Right renal pelvis (tissue), 4 donors: ENCODE data around the gene CELF4. TPM values are rescaled to one million over a fixed set of nuclear protein-coding genes. Genes with fewer than 3 reads are reported as not detected.

Experiments used
- DNase-seq, 4 donors: peaks; one replicate each; pipeline ENCODE4 v3.0.0-alpha.2; 2013; ENCODE audit warnings: low read depth in 4 of 4, low spot score in 3 of 4, missing footprints in 1 of 4
- polyA plus RNA-seq, 4 donors: library from polyadenylated mRNA; unstranded; fragments of 120-200 nt; gene quantifications; one replicate each; pipeline ENCODE4 v1.2.1, GENCODE V29; 2013; ENCODE audit not compliant: insufficient read length in 4 of 4

The CELF4 gene
- polyA plus RNA-seq, 4 donors, result 2.8 to 3.6 (median 3.0) TPM

DNA sequence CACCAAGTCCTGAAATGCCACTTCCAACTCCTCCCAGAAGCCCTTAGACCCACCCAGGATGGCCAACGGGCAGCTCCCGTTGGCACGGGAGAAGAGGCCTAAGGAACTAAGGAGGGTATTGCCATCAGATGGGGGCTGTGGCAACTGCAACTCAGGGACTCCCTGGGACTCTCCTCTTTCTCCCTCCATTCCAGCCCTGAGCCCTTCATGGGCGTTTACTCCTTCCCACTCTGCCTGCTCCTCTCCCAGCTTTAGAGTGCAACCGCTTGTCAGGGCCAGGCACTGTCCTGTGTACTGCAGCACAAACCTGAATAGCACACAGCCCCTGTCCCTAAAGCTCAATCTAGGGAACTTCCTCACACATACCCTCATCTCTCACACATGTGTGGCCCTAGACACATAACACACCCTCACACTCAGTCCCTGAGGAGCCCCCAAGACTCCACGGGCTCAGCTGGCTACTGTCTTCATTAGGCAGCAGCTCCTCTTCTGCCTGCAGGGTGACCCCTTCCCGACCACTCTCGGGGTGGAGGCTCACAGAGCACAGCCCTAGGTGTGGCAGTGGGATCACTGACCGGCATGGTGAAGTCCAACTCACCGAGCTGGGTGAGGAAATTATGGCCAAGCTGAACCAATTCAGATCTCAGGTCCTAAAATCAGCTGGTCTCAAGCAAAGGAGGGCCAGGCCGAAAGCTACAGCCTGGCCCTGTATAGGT is 316.3 kb downstream of the CELF4 start:
- no peak for DNase-seq

DNA sequence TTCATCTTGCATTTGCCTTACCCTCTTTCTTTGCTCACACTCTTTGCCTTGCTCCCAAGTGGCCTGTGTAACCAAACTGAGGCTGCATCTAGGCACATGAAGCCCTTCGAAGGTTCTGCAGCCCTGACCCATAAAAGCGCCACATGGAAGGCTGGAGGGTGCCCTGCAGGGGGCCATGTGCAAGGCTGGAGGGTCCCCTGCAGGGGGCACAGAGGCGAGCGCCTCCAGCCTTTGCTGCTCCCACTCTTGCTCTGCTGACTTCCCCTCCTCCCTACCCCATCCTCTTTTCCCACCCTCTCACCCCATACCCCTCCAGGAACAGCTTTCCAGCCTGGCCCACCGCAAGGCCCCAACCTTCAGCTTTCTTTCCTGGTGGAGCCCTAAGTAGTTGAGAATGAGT is 317.3 kb downstream of the CELF4 start:
- DNase-seq, result no peak

DNA sequence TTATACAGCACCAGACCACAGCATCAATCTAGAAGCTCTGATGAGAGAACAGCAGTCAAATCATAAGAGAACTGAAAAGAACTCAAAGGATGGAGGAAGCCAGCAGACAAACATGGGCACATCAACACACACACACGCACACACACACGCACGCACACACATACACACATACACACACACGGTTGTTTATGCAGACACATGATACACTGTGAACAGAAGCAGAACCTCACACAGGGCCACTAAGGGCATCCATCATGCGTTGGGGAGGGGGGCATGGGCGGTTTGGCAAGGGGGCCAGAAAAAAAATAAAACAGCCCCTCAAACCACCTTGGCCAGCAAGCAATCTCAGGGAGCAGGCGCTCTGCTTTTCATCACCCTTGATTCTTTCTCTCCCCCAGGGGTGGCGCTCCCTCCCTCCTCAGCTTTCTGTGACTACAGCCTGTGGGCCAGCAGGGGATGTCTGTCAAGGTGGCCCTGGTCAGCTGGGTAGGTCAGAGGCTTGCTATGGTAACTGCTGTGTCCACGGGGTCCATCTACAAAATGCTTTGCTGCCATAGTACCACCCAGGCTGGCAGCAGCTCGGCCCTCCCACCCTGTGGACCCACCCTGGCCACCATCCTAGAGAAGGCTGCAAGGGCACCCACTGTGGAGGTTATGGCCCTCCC is 318.0 kb downstream of the CELF4 start:
- DNase-seq, result no peak

DNA sequence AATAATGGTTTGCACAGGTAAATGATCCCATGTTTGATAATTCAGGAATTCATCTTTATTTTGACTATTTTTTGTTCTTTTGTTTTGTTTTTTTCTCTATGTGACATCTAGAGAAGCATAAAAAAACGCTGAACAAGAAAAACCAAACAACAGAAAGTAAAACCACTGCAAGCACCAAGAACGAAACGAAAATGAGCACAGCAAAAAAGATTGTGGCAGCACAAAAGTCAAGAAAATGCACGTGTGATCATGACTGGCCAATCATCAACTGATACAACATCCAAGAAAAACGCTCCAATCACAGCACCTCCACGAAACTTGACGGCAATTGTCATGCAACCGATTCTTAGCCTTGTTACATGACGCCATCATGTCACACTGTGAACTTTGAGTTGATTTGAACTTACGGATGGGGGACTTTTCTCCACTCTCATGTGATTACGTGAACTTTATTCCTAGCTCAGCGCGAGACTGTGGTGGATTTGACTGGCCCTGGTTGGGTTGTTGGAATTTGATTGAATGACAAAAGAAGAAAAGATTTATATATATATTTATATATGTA is 318.7 kb downstream of the CELF4 start:
- DNase-seq, result no peak

DNA sequence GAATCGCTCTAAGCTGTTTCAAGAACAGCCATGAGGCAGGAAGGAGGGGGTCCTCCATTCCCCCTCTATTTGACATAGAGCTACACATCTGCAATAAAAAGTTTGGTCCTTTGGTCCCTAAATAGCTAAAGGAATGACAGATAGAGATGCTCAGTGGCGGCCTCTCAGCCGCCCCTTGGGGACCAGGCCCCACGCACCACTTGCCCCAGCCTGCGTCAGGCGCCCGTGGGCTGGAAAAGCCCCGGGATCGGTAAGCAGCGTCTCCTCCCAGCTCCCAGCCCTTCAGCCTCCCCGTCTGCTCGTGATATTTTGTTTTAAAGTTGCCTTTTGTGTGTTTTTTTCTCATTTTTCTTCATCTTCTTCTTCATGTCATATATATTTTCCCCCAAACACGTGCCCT is 321.0 kb downstream of the CELF4 start:
- DNase-seq, result no peak

DNA sequence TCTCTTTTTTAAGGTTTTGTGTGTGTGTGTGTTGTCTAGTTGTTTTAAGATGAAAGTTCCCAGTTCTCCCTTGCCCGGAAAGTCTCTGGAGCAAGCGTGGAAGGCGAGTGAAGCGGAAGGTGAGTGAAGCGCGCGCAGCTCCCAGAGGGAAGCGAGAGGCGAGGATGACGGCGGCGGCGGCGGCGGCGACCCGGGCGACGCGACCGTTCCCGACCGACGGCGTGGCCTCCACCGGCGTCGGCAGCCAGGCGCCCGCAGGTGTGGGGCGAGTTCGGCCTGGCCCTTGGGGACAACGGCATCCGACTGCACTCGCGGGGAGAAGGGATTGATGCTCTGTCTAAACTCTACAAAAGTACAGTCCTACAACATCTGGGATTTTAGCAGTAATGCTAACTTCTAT is 321.9 kb downstream of the CELF4 start:
- DNase-seq, result no peak

DNA sequence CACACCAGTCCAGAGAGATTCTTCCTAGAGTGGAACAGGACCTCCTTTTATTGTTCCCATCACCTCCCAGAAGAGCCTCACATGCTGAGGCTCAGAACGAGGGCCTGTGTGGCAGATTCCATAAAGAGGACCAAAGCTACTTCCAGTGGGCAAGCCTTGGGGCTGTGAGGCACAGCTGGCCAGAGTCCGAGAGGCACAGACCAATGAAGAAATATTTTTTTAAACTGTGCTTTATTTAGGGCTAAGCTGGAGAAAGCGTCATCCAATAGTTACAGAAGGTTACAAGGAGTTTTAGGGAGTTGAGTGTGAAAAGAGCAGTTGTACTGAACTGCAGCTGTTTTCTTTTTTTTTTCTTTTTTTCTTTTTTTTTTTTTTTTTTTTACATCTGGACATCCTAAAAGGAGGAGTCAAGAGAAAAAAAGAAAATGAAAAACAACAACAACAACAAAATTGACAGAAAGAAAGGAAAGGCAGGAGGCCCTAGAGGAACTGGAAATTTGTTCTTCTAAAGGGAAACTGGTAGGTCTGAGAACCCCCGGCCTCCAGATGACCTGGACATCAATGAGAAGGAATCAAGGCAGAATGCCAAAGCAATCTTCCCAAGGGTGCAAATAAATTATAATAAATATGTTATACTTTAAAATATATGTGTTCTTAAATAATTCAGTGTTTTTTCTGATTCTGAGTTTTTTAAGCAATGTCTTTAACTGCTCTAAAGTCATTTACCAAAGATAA is 322.6 kb downstream of the CELF4 start:
- DNase-seq, result no peak

DNA sequence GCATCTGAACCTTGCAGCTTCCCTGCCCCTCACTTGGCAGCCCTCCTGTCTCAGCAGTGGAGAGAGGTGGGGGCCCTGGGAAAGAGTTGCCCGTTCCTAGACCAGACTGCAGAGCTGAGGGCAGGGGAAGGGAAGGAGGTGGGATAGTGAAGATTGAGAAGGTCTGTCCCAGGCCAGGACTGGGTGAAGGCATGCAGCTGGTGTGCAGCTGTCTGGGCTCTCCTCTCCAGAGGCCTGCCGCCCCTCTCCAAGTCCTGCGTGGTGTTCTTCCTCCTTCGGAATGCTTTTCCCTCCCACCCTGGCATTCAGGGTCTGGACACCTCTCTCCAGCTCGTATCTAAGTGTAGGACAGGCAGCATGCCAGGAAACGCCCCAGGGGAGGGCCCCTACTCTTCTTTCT is 323.5 kb downstream of the CELF4 start:
- DNase-seq, result no peak

DNA sequence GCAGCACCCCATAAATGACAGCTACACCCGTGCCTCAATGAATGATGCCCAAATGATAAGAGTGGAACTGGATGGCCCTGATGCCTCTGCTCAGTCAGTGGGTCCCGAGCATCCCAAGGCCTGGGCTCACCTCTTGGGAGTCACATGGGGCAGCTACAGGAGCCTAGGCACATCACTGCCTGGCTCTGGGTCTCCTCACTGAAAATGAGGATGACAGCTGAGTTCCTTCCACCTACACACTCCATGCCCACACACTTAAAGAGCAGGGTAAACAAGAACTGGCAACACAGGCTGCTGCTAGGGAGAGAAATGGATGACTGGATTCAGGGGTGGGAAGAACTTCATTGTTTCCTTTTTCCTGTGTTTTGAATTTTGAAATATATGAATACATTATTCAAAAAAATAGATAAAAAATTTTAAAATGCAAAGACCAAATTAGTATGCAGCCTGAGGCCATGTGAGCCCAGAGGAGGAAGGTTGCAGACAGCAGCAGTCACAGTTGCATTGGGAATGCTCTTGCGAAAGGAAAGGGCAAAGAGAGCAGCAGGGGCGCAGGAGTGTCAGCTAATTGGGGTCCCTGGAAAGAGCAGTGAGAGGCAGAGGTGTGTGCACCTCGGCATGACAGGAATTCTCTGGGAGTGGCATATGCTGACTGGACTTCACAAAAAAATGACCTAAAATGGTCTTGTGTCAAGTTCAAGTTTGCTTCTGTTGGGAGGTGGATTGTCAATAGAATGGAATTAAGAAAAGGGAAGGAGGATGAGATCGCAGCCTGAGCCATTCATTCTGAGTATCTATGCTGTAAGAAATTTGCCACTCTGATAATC is 327.1 kb downstream of the CELF4 start:
- DNase-seq, result no peak

DNA sequence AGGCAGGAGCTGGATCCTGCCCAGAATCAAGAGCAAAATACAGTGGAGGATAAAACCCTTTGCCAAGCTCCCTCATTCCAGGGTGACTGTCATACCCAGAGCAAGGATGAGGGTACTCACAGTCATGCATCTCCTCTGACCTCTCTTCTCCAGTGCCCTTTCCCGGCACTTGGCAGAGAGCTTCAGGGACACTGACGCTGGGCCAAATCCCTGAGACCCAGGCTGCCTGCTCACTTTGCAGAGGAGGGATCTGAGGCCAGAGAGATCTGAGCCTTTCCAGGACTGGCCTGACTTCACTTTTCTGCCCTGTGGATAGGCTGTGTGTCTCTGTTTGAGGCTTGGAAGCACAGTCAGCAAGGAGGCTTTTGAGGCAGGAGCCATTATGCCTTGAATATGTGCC is 330.0 kb downstream of the CELF4 start:
- no peak for DNase-seq

DNA sequence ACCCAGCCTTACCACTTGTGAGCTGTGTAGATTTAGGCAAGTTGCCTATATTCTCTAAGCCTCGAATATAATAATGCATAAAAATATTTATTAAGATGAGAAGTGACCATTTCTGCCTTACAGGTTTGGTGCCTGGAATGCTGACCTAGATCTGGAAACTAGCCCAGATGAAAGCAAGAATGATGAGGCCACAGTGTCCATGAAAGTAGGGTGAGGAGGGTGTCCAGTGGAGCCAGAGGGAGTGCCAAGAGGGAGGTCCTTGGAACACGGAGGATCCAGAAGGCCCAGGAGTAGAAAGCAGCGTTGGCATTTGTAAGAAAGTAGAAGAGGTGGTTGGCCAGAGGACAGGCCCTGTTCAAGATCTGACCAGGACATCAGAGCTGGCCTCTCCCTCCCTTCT is 334.3 kb downstream of the CELF4 start:
- DNase-seq, result no peak

DNA sequence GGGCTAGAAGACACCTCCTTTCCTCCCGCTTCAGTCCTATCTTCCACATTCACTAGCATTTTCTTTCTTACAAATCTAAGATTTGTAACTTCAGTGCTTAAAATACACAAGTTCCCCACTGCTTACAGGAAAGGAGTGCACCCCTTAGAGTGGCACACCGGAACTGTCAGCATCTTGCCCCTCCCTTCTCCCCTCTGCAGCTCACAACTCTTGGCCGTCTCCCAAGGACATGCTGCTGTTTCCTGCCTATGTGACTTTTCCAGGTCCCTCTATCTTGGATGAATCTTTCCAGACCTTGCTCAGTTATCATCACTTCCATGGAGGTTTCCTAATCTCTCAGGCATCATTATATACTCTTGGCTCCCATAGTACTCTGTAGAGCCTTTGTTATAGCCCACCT is 334.8 kb downstream of the CELF4 start:
- DNase-seq, result no peak

DNA sequence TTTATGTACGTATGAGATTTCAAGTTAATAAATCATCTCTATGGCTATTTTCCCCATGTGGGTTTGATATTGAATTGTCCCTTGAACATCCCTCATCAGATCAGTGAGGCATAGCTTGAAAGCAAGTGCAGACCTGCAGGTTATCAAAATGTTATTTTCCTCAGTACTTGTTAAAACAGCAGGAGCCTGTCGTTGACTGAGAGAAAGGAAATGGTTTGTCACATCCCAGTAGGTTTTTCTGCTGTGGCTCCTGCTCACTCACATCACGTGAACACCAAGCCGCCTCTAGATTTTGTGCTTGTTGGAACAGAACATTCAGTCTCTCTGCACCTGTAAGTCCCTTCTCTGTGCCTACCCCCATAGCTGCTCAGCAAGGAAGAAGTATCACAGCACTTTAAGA is 340.3 kb downstream of the CELF4 start:
- no peak for DNase-seq

DNA sequence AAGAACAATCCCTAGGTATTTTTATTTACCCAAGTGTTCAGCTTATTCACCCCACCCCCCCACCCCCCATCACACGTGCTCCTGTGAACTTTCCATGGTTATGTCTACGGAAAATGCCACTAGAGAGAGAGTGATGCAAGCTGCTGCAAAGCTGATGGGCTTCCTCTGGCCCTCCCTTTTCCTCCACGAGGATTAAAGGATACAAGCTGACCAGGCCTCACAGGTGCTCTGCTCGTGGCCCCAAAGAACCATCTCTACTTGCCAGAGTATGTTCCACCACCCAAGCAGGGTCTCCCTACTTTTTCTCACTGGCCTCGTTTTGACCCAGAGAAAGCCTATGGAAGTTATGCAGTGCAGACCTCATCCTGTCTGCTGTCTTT is 342.6 kb downstream of the CELF4 start:
- DNase-seq, result no peak

DNA sequence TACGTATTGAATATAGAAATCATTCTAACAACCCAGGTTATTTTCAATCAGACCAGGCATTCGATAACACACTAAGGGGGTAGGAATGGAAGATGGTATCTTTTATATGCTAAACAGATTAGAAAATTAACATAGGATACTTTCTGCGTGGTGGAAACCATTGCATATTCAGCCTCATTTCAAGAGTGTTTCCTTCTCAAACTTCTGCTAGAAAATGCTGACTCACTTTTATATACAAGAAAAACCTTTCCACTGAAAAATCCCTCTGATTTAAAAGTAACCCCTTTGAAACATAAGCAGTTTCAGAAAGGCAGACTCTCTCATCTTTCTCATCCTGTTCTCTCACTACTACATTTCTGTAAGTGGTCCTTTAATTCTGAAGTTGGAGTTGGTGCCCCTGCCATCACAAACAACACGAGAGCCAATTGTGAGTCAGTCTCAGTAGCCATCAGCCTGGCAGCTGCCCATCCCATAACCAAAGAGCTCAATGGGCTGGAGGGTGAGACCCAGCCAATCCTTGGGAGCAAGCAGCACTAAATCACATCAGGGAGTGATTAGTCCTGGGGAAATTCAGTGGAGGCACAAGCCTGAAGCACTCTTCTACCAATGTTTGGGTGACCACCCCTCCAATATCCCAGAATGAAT is 343.1 kb downstream of the CELF4 start:
- DNase-seq, result no peak

DNA sequence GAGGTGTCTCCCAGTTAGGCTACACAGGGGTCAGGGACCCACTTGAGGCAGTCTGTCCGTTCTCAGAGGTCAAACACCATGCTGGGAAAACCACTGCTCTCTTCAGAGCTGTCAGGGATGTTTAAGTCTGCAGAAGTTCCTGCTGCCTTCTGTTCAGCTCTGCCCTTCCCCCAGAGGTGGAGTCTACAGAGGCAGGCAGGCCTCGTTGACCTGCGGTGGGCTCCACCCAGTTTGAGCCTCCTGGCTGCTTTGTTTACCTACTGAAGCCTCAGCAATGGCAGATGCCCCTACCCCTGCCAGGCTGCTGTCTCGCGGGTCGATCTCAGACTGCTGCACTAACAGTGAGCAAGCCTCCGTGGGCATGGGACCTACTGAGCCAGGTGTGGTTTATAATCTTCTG is 346.3 kb downstream of the CELF4 start:
- no peak for DNase-seq

DNA sequence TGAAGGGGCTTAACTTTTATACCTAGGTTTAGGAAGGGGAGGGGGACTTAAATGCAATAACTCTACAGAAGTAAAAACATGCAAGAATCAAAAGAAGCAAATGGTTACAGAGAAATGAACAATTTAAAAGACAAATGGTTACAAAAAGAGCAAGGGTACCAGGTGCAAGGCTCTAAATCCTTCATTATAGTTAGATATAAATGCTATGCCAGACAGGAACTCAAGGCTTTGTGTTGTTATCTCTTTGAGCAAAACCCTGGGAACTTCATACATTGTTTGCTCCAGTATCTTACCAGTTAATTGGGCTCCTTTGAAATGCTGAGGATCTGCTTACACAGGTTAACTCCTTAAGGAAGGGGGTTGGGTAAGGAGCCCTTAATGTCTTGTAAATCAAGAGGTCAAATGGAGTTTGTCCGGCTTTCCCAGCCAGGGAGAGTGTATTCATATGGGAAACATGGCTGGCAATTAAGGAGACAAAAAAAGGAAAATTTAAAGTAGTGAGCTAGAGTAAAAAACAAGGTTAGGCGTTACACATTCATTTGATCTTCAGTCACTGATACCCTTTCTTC is 347.5 kb downstream of the CELF4 start:
- no peak for DNase-seq

DNA sequence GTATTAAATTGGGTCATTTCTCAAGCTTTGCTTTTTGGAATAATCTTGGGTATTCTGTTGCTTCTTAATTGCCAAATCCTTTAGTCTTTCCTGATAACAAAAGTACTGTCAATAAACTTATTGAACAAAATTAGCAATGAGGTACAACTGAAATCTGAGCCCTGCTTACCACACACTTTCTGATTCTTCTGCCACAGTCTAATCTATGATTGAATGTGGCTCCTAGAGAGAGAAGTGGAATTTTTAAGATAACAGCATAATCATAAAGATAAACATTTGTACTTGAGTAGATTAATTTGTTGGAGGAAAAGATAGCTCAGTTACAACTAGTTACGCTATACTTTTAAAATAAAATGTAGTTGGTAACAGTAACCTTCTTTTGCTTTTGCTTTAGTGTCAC is 354.8 kb downstream of the CELF4 start:
- no peak for DNase-seq

DNA sequence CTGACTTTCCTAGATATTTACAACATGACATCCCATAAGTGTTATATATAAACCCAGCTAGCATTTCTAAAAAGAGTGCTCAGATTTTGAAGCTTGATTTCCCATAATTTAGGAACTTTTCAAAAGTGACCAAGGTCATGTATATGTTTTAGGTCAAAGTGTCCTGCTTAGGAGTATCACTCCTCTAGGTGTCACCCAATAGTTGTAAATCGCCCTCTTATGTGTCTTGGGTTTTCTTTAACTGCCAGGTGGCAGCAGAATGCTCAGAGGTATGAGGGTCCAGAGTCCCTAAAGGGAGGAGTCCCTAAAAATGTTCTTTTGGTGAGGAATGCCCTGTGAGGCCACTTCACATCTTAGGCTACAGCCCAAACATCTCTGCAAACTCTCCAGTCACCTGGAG is 358.3 kb downstream of the CELF4 start:
- DNase-seq, result no peak

DNA sequence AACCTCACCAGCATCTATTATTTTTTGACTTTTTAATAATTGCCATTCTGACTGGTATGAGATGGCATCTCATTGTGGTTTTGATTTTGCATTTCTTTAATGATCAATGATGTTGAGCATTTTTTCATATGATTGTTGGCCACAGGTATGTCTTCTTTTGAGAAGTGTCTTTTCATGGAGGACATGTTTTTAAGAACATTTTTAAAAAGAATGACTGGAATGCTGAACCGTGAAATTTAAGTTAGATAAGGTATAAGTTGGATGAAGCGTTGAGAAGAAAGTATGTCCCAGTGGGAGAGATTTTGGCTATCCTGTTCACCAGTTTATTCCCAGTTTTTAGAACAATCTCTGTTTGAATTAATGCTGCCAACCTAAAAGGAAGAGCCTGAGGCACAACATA is 365.9 kb downstream of the CELF4 start:
- DNase-seq, result no peak
